HepG2 (cell line): ENCODE data around the gene ASB16. TPM values are rescaled to one million over a fixed set of nuclear protein-coding genes. Genes with fewer than 3 reads are reported as not detected.
A peak's percentile ranks its signal among the peaks of the same experiment; 100 is the strongest.

Experiments used
- ARID4A ChIP-seq: sonication (generic); formaldehyde crosslinking; IDR thresholded peaks from 2 replicates; pipeline ENCODE4 v1.5.0; 2020; ENCODE audit warnings: mild to moderate bottlenecking, missing genetic modification reagents, borderline replicate concordance
- CSRNP1 ChIP-seq: sonication (generic); formaldehyde crosslinking; IDR thresholded peaks from 2 replicates; pipeline ENCODE4 v1.8.1; 2023; ENCODE audit warnings: mild to moderate bottlenecking, missing genetic modification reagents
- FOXA1 ChIP-seq, 2 experiments: fragments of 450-650 bp in 1 of 2; sonication (generic) in 1 of 2; formaldehyde crosslinking in 1 of 2; IDR thresholded peaks; 2 replicates each; pipeline versions ENCODE4 v1.4.0 to v1.6.1; 2016 to 2020; ENCODE audit warnings: missing genetic modification reagents in 1 of 2
- HOXA3 ChIP-seq: sonication (generic); formaldehyde crosslinking; IDR thresholded peaks from 2 replicates; pipeline ENCODE4 v1.5.0; 2020; ENCODE audit warnings: missing genetic modification reagents
- TGIF2 ChIP-seq: IDR thresholded peaks from 2 replicates; pipeline ENCODE4 v1.6.1; 2016; ENCODE audit warnings: control low read depth, missing compliant biosample characterization
- ZBTB39 ChIP-seq: sonication (generic); formaldehyde crosslinking; IDR thresholded peaks from 2 replicates; pipeline ENCODE4 v1.5.0; 2020; ENCODE audit warnings: missing genetic modification reagents
- ZMAT3 ChIP-seq: sonication (generic); formaldehyde crosslinking; conservative IDR thresholded peaks from 2 replicates; pipeline ENCODE4 v1.7.0; 2021; ENCODE audit warnings: missing genetic modification reagents
- ZNF121 ChIP-seq: sonication (generic); formaldehyde crosslinking; IDR thresholded peaks from 2 replicates; pipeline ENCODE4 v1.5.0; 2020; ENCODE audit warnings: mild to moderate bottlenecking, missing genetic modification reagents
- ZNF18 ChIP-seq: sonication (generic); formaldehyde crosslinking; IDR thresholded peaks from 2 replicates; pipeline ENCODE4 v1.8.0; 2022; ENCODE audit warnings: mild to moderate bottlenecking, missing genetic modification reagents; ENCODE audit not compliant: insufficient replicate concordance
- ZNF639 ChIP-seq: conservative IDR thresholded peaks from 2 replicates; pipeline ENCODE4 v1.6.1; 2018; ENCODE audit warnings: missing genetic modification reagents
- ZNF776 ChIP-seq: sonication (generic); formaldehyde crosslinking; IDR thresholded peaks from 2 replicates; pipeline ENCODE4 v1.4.0; 2020; ENCODE audit warnings: mild to moderate bottlenecking, missing genetic modification reagents
- polyA plus RNA-seq, 8 experiments: library from polyadenylated mRNA; depleted of rRNA in 3 of 8; stranded (reverse) in 7 of 8; unstranded in 1 of 8; fragments of >200 nt; fragmentation: Illumina TruSeq in 4 of 8; extraction: Trizol in 4 of 8; gene quantifications; 2 replicates each; pipeline versions ENCODE4 v1.2.1 to v1.2.3, GENCODE V29; 2011 to 2016; ENCODE audit warnings: low read depth in 4 of 8, missing spikeins in 1 of 8, mixed read lengths in 1 of 8; ENCODE audit not compliant: insufficient read depth in 1 of 8
- total RNA-seq, 5 experiments: library from RNA; depleted of rRNA; stranded (reverse); fragments of >200 nt; fragmentation: Illumina TruSeq; extraction: Trizol; gene quantifications; 2 replicates each; pipeline ENCODE4 v1.2.3, GENCODE V29; 2016; ENCODE audit warnings: low read depth in 1 of 5

ASB16 gene
- total and polyA plus RNA-seq, 2 of the 13 experiments (the other 11 are each of a cell fraction or from before 2014, with no cell fraction given): 0.07 TPM; not detected in 1

- TF ChIP-seq ZNF639: no peak
- peak; percentile 77 for TF ChIP-seq ZBTB39 (CRISPR knock-in tag)
- TF ChIP-seq ZMAT3 (CRISPR knock-in tag): peak; percentile 60; the same call in 1 of the 2 replicates
- peak; percentile 73; the same call in 1 of the 2 replicates for TF ChIP-seq ARID4A (CRISPR knock-in tag)
- no peak for TF ChIP-seq FOXA1 (IDR thresholded peaks at IDR 0.05)
- TF ChIP-seq FOXA1 (CRISPR knock-in tag; IDR thresholded peaks at IDR 0.05): 0 out of 2 replicates have a peak, but pooled peaks have one; percentile 37
- TF ChIP-seq ZNF121 (CRISPR knock-in tag): peak; percentile 29; the same call in 1 of the 2 replicates
- TF ChIP-seq TGIF2: peak; percentile 71; the same call in 1 of the 2 replicates
- peak; percentile 90 for TF ChIP-seq ZNF18 (CRISPR knock-in tag)
- peak; percentile 88 for TF ChIP-seq CSRNP1 (CRISPR knock-in tag)
- peak; percentile 45 for TF ChIP-seq HOXA3
- 0 out of 2 replicates have a peak, but pooled peaks have one; percentile 58 for TF ChIP-seq ZNF776 (CRISPR knock-in tag)
Measured at GRCh38 chr17:44137891-44138709, 32.4 kb upstream of the ASB16 start (continued).
